HG02870 (cell line): ENCODE measurements around the gene STAB2.

Experiments
- ATAC-seq: cut with Tn5 transposase; IDR thresholded peaks from one replicate; pipeline ENCODE4 v1.9.1; 2021; ENCODE audit warnings: mild to moderate bottlenecking, moderate library complexity; ENCODE audit not compliant: unreplicated experiment

The STAB2 gene

DNA sequence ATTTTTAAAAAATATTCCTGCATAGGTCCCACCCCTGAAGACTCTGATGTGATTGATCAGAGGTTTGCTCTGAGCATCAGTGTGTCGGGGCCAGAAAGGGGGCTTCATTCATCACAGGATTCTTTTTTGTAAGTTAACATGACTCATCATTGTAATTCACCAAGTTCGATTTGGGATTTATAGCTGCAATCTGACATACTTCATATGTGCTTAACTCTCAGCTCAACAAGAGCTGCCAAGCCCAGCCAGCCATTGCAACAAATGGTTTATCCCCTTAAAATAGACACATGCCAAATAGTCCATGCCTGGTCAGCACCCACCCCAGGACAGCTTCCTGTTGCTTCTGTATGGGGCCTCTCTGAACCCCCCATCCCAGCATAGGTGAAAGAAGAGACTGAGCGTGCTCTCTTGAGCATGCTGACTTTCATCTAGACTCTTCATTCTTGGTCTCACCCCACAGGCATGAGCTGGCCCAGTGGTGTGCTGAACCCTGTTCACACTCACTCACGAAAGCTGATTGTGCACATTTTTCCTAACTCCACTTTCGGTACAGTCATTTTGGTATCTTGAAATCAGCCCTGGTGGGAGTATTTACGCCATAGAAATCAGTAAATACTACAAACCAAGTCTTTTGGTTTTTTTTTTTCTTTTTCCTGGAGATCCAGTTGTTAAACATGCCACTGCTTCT lies 101.4 kb downstream of the STAB2 start:
- ATAC-seq = no peak

DNA sequence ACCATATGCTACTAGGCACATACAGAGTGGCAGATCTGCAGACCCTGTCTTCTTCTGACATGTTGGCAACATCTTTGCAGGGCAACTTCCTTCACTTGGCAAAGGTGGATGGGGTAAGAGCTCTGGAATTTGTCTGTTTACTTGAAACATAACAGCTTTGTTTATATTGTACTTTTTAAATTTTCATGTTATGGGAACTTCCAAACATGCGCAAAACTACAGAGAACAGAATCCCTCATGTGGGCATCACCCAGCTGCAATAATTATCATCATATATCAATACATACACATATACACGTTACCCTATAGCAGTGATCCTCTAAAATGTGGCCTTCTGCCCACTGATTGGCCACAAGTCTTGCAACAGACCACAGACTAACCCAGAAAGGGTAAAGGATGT lies 103.4 kb downstream of the STAB2 start:
- ATAC-seq = no peak

DNA sequence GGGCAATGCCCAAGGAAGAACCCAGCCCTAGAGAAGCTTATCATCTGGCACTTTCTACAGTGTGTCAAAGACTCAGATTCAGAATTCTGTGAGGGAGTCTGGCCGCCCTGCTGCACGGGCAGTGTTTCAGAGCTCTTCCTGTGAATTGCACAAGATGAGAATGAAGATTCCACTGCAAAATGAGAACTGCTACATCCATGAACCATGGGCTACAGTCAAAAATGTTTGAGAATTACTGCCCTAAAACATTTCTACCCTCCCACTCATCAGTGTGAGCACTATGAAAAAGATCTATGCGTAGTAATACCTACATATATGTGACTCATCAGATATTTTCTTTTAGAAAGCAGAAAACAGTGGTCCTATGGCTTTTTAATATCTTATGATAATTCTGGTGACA lies 104.0 kb downstream of the STAB2 start:
- ATAC-seq = no peak

DNA sequence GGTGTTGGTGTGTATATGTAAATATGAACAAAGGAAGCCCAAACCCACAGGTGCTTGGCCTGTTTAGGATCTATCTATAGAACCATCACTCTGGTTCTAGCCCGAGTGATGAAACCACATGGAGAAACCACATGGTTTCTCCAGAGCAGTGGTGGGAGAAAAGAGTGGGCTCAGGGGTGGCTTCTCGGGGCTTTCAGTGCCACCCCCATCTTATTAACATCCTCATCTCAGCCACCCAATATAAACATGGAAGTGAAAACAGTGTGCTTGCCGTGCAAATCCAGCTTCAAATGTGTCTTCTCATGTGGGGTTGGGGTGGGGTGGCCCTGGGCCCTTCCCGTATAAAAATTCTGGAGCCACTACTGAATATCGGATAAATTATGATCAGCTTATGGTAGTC lies 109.0 kb downstream of the STAB2 start:
- ATAC-seq = no peak

GRCh38 chr12:103697971-103698751 lies 111.1 kb downstream of the STAB2 start:
- ATAC-seq = no peak

DNA sequence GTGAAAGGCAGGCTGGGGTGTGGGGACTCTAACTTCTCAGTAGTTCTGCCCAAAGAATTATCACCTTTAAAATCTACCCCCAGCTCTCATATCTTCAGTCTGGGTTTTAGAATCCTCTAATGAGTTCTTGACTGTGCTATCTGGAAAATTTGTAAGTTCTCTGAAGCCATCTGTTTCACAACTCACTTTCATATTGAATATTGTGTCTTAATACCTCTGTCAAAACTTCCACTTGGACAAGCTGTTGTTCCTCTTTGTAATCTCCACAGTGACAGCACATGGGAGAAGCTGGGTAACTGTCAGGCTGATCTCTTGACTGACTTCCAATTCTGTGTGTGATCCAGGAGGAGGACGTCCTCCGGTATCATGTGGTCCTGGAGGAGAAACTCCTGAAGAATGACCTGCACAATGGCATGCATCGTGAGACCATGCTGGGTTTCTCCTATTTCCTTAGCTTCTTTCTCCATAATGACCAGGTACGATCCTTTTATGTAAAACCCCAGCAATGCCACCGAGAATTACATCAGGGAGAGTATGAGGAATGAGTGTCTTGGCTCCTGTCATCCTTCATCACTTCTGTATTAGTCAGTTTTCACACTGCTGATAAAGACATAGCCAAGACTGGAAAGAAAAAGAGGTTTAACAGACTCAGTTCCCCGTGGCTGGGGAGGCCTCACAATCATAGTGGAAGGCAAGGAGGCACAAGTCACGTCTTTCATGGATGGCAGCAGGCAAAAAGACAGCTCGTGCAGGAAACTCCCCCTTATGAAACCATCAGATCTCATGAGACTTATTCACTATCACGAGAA lies 111.9 kb downstream of the STAB2 start:
- ATAC-seq = peak; percentile 53

DNA sequence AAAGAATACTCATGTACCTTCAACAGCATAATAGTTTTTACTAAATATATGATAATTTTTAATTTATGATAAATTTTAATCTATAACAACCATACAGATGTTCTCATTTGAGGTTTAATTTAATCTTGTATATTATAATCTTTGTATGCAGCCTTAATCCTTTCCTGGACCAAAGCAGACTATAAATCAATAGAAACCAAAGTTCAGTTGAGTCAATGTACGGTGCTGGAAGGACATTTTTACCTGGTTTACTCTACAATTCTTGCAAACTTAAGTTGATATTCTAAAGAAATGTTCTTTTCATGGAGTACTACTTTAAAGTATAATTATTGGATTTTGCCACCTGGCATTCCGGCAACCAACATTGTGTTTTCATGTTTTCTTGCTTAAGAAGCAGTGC lies 118.0 kb downstream of the STAB2 start:
- ATAC-seq = no peak

GRCh38 chr12:103705927-103706326 lies 118.9 kb downstream of the STAB2 start:
- ATAC-seq = no peak

- no peak for ATAC-seq
Measured at GRCh38 chr12:103707446-103707845, 120.4 kb downstream of the STAB2 start.

- ATAC-seq = no peak
Measured at GRCh38 chr12:103710544-103710943, 123.5 kb downstream of the STAB2 start.

DNA sequence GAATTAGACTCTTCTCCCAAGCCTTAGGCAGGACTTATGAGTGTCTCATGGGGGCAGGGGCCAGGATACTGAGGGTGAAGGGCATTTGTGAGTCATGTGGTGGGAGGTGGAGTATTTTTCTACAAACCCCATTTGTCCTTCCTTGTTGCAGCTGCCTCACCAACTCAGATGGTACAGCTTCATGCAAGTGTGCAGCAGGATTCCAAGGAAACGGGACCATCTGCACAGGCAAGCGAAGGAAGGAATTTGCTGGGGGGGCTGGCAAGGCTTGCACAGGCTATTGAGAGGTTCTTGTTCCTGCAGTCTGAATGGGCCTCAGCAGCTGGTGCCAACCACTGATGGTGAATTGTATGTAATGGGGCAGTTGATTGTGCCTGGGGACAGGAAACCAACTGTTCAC lies 125.1 kb downstream of the STAB2 start:
- ATAC-seq = no peak

DNA sequence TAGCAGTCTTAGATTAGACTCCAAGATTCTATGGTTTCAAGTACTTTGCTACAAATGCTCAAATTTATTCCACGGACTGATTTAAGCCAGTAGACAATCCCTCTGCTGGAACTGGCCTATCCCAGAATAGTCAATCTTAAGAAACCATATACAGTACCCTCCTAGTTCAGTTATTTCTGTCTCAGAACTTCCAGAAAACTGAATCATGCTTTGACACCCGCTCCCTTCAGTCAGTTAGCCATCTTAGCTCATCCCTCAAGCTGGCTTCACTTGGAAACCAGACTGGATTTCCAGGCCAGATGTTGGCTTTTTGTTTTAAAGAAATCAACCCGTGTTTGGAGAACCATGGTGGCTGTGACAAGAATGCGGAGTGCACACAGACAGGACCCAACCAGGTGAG lies 128.4 kb downstream of the STAB2 start:
- ATAC-seq = no peak

- no peak for ATAC-seq
Measured at GRCh38 chr12:103716517-103717196, 129.6 kb downstream of the STAB2 start.

DNA sequence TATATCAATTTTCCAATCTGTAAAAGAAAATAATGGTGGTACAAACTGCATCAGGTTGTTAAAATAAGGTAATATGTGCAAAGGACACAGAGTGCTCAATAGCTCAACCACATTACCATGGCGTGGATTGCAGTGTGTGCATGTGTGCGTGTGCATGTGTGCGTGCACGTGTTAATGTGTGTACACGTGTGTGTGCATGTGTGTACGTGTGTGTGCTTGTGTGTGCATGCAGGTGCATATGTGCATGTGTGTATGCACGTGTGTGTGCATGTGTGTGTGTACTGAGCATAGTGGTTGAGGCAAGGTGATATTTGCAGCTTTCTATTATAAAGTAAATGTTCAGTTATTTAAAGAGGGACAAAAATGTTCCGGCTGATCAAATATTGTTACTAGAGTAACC lies 138.3 kb downstream of the STAB2 start:
- ATAC-seq = no peak

DNA sequence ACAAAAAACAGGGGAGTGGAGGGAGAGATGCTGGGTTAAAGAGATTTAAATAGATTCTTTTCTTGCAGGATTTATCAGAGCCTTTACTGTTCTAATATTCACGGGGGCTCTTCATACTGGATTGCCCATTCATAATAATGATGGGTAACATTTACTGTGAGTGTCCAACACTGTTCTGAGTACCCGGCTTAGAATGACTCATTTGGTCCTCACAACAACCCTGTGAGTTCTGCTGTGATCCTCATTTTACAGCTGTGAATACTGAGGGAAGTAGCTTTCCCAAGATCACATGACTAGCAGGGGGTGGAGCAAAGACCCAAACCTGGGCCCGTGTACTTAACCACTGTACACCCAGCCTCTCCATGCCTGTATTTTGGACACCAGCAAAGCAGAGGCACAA lies 140.6 kb downstream of the STAB2 start:
- ATAC-seq = no peak

GRCh38 chr12:103728323-103728722 lies 141.2 kb downstream of the STAB2 start:
- no peak for ATAC-seq

GRCh38 chr12:103729499-103729898 lies 142.4 kb downstream of the STAB2 start:
- no peak for ATAC-seq

GRCh38 chr12:103731539-103731938 lies 144.5 kb downstream of the STAB2 start:
- ATAC-seq = no peak

DNA sequence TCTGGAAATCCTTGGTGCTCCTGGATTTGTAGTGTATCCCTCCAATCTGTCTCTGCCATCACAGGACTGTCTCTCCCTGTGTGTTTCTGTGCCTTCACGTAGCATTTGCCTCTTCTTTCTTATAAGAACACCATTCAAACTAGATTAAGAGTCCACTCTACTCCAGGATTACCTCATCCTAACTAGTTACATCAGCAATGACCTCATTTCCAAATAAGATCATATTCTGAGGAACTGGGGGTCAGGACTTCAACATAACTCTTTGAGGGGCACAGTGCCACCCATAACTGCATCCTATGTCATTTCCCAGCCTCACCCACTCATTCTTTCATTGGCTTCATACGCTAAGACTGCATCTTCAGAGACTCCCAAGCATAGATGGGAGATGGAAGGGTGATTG lies 147.8 kb downstream of the STAB2 start:
- no peak for ATAC-seq

- no peak for ATAC-seq
Measured at GRCh38 chr12:103735291-103735690, 148.2 kb downstream of the STAB2 start.

DNA sequence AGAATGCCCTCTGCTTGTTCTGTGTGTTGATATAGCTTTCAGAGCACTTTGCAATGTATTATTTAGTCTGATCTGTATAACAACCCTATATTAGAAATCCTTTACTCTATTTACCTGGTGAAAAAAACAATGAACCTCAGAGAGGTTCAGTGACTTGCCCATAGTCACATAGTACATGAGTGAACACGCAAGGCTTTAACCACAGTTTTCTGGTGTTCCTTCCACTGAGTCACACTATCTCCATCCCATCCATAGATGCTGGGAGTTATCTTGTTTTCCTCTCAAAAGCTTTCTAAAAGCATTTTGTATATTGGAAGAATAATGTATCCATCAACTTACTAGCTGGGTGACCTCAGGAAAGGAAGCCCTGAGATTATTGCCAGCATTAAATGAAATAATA lies 149.5 kb downstream of the STAB2 start:
- ATAC-seq = no peak
